Gastroesophageal sphincter (tissue), 3 donors: Measurements from ENCODE around the gene ZNF253.

Experiments
- POLR2A ChIP-seq, 2 donors: fragments of 450-650 bp; IDR thresholded peaks; one replicate each; pipeline ENCODE4 v1.6.1; 2017; ENCODE audit warnings: antibody characterized with exemption in 2 of 2, mild to moderate bottlenecking in 2 of 2, moderate library complexity in 1 of 2
- POLR2AphosphoS5 ChIP-seq: sonication (generic); formaldehyde crosslinking; IDR thresholded peaks from one replicate; pipeline ENCODE4 v1.6.1; 2017; ENCODE audit warnings: antibody characterized with exemption
- TF ChIP-seq, protein P1 (sequence below), 4 experiments: fragments of 200-600 bp in 2 of 4; fragments of 450-650 bp in 2 of 4; sonication (generic) in 1 of 4; IDR thresholded peaks; one replicate each; pipeline ENCODE4 v1.5.1; 2017 to 2019; ENCODE audit warnings: antibody characterized with exemption in 4 of 4, mild to moderate bottlenecking in 2 of 4, moderate library complexity in 2 of 4

DNA sequence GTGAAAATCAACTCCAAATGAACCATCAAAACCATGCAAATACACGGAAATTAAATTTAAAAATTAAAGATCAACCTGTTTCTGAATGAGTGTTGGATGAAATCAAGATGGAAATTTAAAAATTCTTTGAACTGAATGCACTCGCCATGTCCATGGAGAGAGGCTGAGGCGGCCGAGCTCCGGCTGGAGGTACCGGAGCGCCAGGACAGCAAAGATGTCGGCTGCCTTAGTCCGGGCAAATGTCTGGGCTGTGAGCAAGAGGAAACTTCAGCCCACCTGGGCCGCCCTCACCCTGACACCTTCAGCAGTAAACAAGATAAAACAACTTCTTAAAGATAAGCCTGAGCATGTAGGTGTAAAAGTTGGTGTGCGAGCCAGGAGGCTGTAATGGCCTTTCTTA lies 38.8 kb upstream of the ZNF253 start:
- TF ChIP-seq POLR2AphosphoS5 (no peak), POLR2A (IDR thresholded peaks at IDR 0.05) (no peak)
- TF ChIP-seq, protein P1, sequence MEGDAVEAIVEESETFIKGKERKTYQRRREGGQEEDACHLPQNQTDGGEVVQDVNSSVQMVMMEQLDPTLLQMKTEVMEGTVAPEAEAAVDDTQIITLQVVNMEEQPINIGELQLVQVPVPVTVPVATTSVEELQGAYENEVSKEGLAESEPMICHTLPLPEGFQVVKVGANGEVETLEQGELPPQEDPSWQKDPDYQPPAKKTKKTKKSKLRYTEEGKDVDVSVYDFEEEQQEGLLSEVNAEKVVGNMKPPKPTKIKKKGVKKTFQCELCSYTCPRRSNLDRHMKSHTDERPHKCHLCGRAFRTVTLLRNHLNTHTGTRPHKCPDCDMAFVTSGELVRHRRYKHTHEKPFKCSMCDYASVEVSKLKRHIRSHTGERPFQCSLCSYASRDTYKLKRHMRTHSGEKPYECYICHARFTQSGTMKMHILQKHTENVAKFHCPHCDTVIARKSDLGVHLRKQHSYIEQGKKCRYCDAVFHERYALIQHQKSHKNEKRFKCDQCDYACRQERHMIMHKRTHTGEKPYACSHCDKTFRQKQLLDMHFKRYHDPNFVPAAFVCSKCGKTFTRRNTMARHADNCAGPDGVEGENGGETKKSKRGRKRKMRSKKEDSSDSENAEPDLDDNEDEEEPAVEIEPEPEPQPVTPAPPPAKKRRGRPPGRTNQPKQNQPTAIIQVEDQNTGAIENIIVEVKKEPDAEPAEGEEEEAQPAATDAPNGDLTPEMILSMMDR (IDR thresholded peaks at IDR 0.05), result no peak
